Endodermal cell (in vitro differentiated cells): ENCODE results near the gene CD226. TPM values are rescaled to one million over a fixed set of nuclear protein-coding genes. Genes with fewer than 3 reads are reported as not detected.

Experiments used
- DNase-seq: peaks from one replicate; pipeline ENCODE4 v3.0.0-alpha.2; 2017
- H3K27ac ChIP-seq: 2 replicates; pipeline ENCODE4 v1.5.1; 2013; ENCODE audit warnings: mild to moderate bottlenecking, low read depth, low read length, moderate library complexity
- H3K27me3 ChIP-seq: 2 replicates; pipeline ENCODE4 v1.6.1; 2013; ENCODE audit warnings: mild to moderate bottlenecking, low read length, moderate library complexity; ENCODE audit not compliant: insufficient read depth, control insufficient read depth, poor library complexity, severe bottlenecking
- H3K36me3 ChIP-seq: 2 replicates; pipeline ENCODE4 v1.7.0; 2013; ENCODE audit warnings: mild to moderate bottlenecking, low read length, moderate library complexity; ENCODE audit not compliant: control insufficient read depth, insufficient read depth
- H3K4me1 ChIP-seq: one replicate; pipeline ENCODE4 v1.7.0; 2013; ENCODE audit warnings: low read length; ENCODE audit not compliant: control insufficient read depth, insufficient read depth
- H3K4me3 ChIP-seq: 2 replicates; pipeline ENCODE4 v1.5.1; 2013; ENCODE audit warnings: mild to moderate bottlenecking, low read length, moderate library complexity
- H3K9ac ChIP-seq: 2 replicates; pipeline ENCODE4 v1.6.1; 2013; ENCODE audit warnings: mild to moderate bottlenecking, low read length, moderate library complexity; ENCODE audit not compliant: poor library complexity, severe bottlenecking; ENCODE audit errors: extremely low read depth
- H3K9me3 ChIP-seq: 2 replicates; pipeline ENCODE4 v1.6.1; 2013; ENCODE audit warnings: mild to moderate bottlenecking, low read length, moderate library complexity; ENCODE audit not compliant: control insufficient read depth
- H3K27ac Mint-ChIP-seq: 2 replicates; pipeline ENCODE4 v1.8.0; 2020; ENCODE audit warnings: mixed read lengths
- H3K27me3 Mint-ChIP-seq: 2 replicates; pipeline ENCODE4 v1.8.0; 2021; ENCODE audit warnings: mild to moderate bottlenecking, mixed read lengths; ENCODE audit not compliant: insufficient read depth
- H3K36me3 Mint-ChIP-seq: 2 replicates; pipeline ENCODE4 v1.8.0; 2020; ENCODE audit warnings: low read depth, mixed read lengths
- H3K4me1 Mint-ChIP-seq: 2 replicates; pipeline ENCODE4 v1.8.0; 2020; ENCODE audit warnings: mixed read lengths
- H3K4me3 Mint-ChIP-seq: 2 replicates; pipeline ENCODE4 v1.8.0; 2020; ENCODE audit warnings: mild to moderate bottlenecking, moderate library complexity, mixed read lengths
- H3K9me3 Mint-ChIP-seq: 2 replicates; pipeline ENCODE4 v1.8.0; 2020; ENCODE audit warnings: mild to moderate bottlenecking, mixed read lengths
- CTCF ChIP-seq: fragments of 200-600 bp; sonication (generic); conservative IDR thresholded peaks from 2 replicates; pipeline ENCODE4 v1.5.0; 2021; ENCODE audit warnings: antibody characterized with exemption, mild to moderate bottlenecking
- WGBS, 2 experiments: methylation state at CpG; one replicate each; pipeline versions ENCODE4 v1.1.5 to v1.1.7; 2013; ENCODE audit warnings: missing lambda C conversion rate in 2 of 2, mixed read lengths in 1 of 2; ENCODE audit not compliant: insufficient coverage in 1 of 2, insufficient read length in 1 of 2; 5-methylcytosine and 5-hydroxymethylcytosine counted together
- total RNA-seq, 2 donors: library from RNA; stranded (reverse); fragmentation: NEBNext Ultra II Directional in 1 of 2; extraction: Animal tissue kit (Norgen Biotek cat#: 25700) in 1 of 2; gene quantifications; 2 replicates in 1 of 2; 3 replicates in 1 of 2; pipeline ENCODE4 v1.2.1, GENCODE V29; 2021

CD226 gene
- total RNA-seq, 2 donors from 2014 or later = 0.13 TPM; not detected in 1

- no peaks in the 10 kb centered on the region for H3K36me3 ChIP-seq
- H3K27me3 Mint-ChIP-seq = no peaks in the 10 kb centered on the region
- H3K9me3 Mint-ChIP-seq = no peaks in the 10 kb centered on the region
- DNase-seq = no peak
- no peaks in the 10 kb centered on the region for H3K9me3 ChIP-seq
- no peaks in the 10 kb centered on the region for H3K36me3 Mint-ChIP-seq
- no peaks in the 10 kb centered on the region for H3K27me3 ChIP-seq
- H3K27ac ChIP-seq = no peak overlapping the region
- WGBS, 2 experiments = 92 to 100% methylated on average over 1 of the region's 1 CpG
- H3K4me1 Mint-ChIP-seq = peaks cover 3% of the 10 kb centered on the region
- H3K27ac Mint-ChIP-seq = no peak overlapping the region
- no peak overlapping the region for H3K4me3 Mint-ChIP-seq
- no peak overlapping the region for H3K4me3 ChIP-seq
- no peaks in the 10 kb centered on the region for H3K4me1 ChIP-seq
- H3K9ac ChIP-seq = no peak overlapping the region
- no peak for TF ChIP-seq CTCF
Observed at GRCh38 chr18:69890558-69890957, 57.1 kb downstream of the CD226 start.

- DNase-seq = no peak
- Histone ChIP-seq H3K27me3 (no peaks in the 10 kb centered on the region), H3K4me3 (no peak overlapping the region), H3K27ac (no peak overlapping the region), H3K36me3 (no peaks in the 10 kb centered on the region), H3K9ac (no peak overlapping the region), H3K9me3 (no peaks in the 10 kb centered on the region), H3K4me1 (no peaks in the 10 kb centered on the region)
- no peak for TF ChIP-seq CTCF
- Mint-ChIP-seq H3K4me3 (no peak overlapping the region), H3K36me3 (no peaks in the 10 kb centered on the region), H3K4me1 (peaks cover 3% of the 10 kb centered on the region), H3K27me3 (no peaks in the 10 kb centered on the region), H3K9me3 (no peaks in the 10 kb centered on the region), H3K27ac (no peak overlapping the region)
- 83 to 100% methylated on average over 1 to 2 of the region's 4 CpGs for WGBS, 2 experiments
Observed at GRCh38 chr18:69889009-69889408, 58.7 kb downstream of the CD226 start.

GRCh38 chr18:69887256-69887655 lies 60.4 kb downstream of the CD226 start:
- H3K36me3 ChIP-seq = no peaks in the 10 kb centered on the region

More at GRCh38 chr18:69887256-69887655, 60.4 kb downstream of the CD226 start:
- Histone ChIP-seq H3K27ac (no peak overlapping the region), H3K9ac (no peak overlapping the region), H3K9me3 (no peaks in the 10 kb centered on the region), H3K4me3 (no peak overlapping the region), H3K4me1 (no peaks in the 10 kb centered on the region), H3K27me3 (no peaks in the 10 kb centered on the region)
- H3K27ac Mint-ChIP-seq = no peak overlapping the region
- 94 to 100% methylated on average over 1 to 2 of the region's 2 CpGs for WGBS, 2 experiments
- H3K27me3 Mint-ChIP-seq = no peaks in the 10 kb centered on the region
- DNase-seq = no peak
- H3K36me3 Mint-ChIP-seq = no peaks in the 10 kb centered on the region
- H3K4me3 Mint-ChIP-seq = no peak overlapping the region
- no peaks in the 10 kb centered on the region for H3K9me3 Mint-ChIP-seq
- peaks cover 3% of the 10 kb centered on the region for H3K4me1 Mint-ChIP-seq
- no peak for TF ChIP-seq CTCF
